Activated CD4-positive, CD25-positive, alpha-beta regulatory T cell treated with anti-CD3 and anti-CD28 coated beads, Interleukin-2, amount 50 U/mL, for 16 hours (primary cell): ENCODE results near the gene SLC6A17.

ENCODE experiments used
- DNase-seq: peaks from one replicate; pipeline ENCODE4 v3.0.0-alpha.2; 2020; ENCODE audit warnings: low read depth, low spot score

SLC6A17 gene

DNA sequence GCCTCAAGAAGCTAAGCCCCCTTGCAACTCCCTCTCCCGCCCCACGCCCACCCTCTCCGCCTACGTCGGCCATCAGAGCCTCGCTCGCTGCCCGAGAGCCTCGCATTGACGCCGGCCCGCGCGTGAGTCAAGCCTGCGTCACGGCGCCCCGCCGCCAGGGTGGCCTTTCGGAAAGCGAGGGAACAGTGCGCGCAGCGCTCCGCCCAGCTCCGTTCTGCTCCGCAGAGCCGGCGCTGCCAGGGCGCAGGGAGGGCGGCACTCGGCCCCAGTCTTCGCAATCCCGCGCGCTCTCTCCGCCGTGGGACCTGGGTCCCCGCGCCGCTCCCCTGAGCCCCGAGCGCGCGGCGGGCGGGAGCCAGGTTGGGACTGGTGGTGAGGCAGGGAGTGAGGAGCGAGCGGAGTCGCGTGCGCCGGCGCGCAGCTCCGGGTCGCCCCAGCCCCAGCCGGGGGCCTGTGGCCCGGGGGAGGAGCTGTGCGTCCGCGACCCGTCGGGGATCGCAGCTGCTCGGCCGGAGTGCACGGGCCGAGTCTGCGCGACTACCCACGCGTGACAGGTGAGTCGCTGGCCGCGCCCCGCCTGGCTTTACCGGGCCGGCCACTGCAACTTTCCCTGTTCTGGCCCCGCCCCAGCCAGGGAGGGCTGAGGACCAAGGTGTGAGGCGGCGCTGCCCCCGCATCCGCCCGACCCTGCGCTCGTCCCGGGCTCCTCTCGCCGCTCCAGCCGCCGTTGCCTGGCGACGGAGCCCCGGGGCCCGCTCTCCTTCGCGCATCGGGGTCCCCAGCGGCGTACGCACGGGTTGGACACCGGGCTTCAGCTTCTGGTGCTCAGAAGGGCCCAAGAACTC is at the start of gene SLC6A17:
Gene SLC6A17, plus strand, starts transcription at position 165 of the 845 bp plus-strand sequence. CDS start 16,436 bp downstream, outside the sequence.
- DNase-seq = no peak

DNA sequence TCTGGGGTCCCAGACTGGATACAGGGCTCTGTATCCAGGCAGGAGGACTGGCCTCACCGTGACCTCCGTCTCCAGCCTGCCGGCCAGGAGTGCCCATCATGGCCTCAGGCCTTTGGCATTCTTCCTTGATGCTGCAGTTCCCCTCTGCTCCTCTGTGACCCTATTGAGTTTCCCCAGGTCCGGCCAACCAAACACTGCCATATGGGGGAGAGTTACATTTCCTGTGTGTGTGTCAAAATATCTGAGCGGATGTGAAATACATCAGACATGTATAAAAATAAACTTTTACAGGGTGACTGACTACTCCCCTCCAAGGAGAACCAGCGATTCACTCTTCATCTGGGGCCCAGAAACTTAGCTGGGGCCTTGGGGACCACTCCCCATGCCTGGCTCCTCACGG is 48.2 kb upstream of the SLC6A17 start:
- DNase-seq = no peak

DNA sequence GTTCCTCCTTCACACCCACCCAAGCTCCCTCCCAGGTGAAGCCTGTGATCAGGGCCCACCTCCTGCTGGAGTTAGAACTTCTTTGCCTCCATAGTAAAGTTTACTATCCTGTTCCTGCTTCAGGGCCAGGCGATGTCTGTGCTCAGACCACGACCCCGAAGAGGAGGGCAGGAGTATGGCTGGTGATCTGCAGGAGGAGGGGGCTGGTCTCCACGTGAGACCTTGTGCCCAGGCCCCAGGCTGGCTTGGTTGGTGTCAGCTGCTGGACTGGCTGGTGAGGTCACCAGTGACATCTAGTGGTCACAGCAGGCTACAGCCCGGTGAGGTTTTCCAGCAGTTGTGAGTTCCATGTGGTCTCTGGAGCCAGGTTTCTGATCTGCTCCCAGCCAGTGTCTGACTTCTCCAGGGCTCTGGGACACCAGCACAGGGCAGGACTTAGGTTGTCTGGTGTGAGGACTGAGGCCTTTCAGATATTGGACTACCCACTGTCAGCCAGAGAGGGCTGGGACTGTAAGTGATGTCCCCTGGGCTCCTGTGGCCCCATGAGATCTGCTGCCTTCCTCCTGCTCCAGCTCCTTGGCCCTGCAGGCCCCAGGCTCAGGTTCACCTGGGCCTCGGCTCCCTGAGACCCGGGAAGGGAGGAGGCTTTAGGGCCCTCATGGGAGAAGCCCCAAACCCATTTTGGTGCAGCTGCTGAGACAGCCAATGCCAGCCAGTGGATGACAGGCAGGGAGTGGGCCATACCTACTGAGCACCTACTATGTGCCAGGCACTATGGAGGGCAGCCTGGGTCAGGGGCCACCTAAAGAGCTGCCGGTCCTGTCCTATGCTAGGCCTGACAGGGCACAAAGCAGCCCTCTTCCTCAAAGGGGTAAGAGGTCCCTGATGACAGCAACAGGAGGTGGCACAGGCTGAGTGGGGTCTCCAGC is 44.0 kb upstream of the SLC6A17 start:
- no peak for DNase-seq

DNA sequence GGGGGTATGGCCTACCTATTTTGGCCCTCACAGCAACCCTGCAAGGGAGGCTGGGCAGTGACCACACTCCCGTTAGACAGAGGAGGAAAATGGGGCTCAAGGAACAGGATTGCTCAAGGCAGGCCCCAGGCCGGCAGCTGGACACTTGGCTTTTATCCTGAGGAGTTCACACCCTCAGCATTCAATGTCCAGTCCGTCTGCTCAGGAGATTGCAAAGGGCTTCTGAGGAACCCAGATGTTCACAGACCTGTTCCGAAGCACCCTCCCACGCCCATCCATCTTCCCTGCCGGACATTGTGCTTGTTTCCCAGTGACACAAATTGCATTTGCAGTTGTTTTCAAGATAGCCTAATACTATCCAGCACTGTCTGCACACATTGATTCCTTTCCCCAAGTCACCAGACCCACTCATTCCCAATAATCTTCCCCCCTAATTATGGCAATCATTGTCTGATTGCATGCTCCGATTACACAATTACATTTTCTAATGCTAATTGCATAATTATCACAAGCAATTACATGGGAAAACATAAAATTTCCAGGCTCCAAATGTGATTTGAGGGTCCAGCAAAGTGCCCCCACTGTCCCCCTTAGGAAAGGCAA is 42.3 kb upstream of the SLC6A17 start:
- DNase-seq = no peak

DNA sequence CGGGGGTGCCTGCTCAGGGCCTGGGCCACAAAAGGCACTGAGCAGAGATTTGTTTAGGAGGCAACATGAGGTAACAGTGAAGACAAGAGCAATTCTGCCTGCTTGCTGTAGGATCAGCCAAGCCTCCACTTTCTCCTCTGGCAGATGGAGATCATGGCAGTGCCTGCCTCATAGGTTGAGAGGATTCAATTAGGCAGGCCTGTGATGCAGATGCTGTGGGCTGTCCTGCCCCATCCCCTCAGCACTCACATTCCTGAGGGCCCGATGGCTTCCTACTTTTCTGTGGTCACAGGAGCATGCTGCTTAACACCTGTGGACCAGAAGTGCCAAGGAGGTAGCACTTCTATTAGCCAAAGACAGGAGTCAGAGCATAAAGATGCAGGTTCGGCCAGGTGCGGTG is 39.2 kb upstream of the SLC6A17 start:
- no peak for DNase-seq

DNA sequence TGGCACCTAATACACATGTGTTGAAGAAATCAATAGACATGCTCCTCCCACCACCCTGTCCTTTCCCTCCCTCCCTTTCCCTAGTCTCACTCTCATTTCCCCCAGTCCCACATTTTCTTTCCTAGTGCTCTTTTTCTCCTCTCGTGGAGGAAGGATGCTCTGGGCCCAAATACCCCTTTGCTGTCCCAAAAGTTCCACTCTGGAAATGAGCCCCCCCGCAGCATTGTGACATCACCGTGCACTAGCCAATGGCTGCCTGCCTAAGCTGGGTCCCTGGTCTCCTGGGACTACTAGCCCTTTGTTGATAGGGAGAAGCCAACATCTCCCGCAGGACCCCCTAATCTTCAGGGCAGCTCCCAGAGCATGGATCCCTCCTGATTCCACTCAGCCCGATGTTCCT is 38.2 kb upstream of the SLC6A17 start, which contains the start of gene UBL4B:
Gene UBL4B, plus strand, starts transcription at position 301 of the 400 bp plus-strand sequence. Its CDS starts 92 bp downstream, at position 393.
- DNase-seq = no peak

DNA sequence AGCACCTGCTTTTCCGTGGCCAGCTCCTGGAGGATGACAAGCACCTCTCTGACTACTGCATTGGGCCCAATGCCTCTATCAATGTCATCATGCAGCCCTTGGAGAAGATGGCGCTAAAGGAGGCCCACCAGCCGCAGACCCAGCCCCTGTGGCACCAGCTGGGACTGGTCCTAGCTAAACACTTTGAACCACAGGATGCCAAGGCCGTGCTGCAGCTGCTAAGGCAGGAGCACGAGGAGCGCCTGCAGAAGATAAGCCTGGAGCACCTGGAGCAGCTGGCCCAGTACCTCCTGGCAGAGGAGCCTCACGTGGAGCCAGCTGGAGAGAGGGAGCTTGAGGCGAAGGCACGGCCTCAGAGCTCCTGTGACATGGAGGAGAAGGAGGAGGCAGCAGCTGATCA is 37.6 kb upstream of the SLC6A17 start:
- DNase-seq = no peak

DNA sequence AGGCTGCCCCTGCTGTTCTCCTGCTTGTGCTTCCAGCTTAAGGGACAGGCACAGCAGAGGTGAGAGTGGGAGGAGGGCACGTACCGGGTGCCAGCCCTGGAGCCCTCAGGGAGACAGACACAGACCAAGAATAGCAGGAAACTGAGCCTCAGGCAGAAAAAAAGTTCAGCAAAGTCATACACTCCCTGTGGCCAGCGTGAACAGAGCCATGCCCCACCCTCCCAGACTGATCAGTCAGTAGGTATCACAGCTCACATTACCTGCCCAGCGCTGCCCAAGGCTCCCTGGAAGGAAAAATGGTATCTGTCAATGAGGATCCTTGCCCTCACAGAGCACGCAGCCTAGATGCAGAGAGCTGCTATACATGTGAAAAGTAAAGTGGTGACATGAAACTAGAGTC is 36.7 kb upstream of the SLC6A17 start:
- DNase-seq = no peak

DNA sequence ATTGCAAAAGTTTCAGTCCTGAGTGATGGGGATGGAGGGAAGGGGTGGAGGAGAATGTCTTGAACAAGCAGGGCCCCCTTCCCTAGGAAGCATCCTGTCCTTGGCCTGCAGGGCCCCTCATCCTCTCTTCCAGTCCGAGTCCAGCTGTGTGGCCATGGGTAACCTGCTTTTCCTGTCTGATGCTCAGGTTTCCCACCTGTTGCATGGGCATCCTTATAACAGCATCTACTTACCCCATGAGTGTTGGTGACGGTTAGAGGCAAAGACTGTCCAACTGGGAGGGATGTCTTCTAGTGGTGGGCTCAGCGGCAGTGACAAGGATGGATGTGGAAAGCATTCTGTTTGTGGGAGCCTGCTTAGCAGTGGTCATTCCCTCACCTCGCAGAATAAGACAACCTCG is 36.1 kb upstream of the SLC6A17 start:
- DNase-seq = no peak

DNA sequence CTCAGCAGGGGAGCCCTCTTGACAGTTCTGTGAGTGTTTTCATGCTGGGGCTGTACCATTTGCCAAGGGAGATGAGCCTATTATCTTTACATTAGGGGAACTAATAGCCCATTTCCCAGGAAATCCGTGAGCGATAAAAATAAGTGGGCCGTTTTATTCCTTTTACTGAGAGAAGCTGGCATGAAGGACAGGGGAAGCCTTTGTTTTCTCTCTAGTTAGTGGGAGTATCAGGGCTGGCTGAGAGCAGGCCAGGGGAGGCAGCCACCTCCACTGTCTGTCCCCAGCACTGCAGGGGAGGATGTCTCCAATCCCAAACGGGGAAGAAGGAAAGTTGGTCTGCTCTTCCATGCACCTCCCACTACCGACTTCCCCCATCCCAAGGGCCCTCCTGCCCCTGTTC is 35.5 kb upstream of the SLC6A17 start:
- no peak for DNase-seq

DNA sequence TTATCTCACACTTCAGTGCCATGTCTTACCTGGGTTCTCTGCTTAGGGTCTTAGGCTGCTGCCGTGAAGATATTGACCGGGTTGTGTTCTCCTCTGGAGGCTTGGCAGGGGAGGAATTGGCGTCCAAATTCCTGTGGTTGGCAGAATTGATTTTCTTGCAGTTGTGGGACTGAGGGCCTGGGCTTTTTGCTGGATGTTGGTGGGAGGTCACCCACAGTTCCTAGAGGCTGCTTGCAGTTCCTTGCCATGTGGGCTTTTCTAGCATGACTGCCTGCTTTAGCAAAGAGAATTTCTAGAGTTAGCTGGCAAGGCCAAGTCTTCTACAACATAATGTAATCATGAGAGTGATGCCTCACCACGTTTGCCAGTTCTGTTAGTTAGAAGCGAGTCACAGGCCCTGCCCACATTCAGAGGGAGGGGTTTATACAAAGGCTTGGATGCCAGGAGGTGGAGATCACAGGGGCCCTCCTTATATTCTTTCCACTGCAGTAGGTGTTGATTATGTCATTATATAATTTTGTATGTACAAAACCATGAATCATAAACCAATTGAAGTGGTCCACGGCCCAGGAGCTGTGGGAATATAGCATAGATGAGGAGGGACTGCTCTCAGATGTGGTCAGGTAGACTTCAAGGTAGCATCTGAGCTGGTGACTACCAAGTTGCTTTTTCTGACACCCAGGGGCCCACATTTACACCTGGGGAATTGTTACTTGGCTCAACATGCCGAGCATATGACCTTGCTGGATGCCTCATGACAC is 31.5 kb upstream of the SLC6A17 start:
- DNase-seq = no peak

DNA sequence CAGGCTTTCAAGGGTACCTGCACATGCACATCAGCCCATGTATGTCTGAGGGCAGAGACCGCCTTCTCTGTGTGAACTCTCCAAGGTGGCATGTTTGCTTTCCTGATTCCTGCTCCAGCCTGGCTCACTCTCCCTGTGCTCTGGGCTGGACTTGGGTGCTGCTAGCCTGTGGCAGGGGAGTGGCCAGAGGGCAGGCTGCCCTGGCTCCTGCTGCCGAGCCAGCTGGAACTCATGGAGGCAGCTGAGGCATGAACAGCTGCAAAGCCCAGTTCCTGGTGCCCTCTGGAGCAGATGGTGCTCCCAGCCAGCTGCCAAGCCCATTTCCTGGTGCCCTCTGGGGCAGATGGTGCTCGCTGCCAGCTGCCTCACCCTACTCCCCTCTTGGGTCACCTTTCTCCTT is 30.5 kb upstream of the SLC6A17 start:
- no peak for DNase-seq

DNA sequence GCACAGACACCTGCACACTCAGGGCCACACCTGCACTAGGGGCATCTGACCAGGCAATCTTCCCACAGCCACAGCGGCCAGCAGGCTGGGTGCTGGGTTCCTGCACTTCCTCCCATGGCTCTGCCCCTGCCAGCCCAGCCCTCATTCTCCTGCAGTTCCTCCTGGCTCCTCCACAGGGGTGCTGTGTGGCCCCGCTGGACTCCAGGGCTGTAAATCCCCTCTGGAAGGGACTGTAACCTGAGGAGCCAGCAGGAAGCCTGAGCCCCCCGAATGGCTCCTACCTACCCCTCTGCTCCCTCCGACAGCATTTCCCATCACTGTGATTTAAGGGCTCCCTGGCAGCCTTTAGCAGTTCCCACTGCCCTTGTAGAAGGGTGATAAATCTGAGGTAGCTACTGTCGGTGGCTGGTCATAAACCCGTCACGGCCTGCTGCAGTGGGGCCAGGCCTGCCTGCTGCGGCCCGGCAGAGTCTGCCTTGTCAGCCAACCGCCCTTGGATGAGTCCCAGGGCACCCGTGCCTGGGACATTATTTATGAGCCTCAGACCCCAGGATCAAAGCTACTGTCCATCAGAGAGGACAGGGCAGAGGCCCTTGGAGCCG is 29.2 kb upstream of the SLC6A17 start:
- DNase-seq = no peak

DNA sequence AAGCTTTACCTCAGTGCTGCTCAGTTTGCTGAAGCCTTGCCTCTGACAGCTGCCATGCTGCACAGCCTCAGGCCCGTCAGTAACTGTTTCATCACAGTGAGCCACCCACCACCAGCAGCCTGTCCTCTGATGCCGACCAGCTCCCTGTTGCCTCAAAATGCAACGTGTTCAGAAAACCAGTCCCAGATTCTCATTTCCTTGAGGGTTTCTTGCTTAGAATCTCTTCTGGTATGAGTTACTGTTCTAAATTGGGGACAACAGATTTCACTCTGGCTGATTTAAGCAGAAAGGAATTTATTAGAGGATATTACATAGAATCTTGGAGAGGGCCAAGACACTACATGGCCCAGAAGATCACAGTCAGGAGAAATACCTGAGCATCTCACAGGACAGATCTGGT is 27.1 kb upstream of the SLC6A17 start:
- no peak for DNase-seq

DNA sequence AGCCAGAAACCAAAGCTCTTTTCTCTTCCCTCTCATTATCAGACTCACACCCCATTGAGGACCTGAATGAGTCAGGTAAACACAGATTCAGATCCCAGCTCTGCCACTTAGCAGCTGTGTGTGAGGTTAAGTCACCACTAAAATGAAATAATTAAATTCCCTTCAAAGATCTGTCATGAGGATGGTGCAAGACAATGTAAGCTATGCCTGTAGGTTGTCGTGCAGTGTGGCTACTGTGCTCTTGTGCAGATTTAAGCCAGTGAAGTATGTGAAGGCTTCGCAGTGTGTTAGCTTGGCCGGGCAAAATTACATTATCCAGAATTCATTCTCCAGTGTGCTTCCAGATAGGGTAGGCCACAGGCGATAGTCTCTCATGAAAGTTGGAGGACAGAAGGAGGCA is 24.5 kb upstream of the SLC6A17 start:
- DNase-seq = no peak

DNA sequence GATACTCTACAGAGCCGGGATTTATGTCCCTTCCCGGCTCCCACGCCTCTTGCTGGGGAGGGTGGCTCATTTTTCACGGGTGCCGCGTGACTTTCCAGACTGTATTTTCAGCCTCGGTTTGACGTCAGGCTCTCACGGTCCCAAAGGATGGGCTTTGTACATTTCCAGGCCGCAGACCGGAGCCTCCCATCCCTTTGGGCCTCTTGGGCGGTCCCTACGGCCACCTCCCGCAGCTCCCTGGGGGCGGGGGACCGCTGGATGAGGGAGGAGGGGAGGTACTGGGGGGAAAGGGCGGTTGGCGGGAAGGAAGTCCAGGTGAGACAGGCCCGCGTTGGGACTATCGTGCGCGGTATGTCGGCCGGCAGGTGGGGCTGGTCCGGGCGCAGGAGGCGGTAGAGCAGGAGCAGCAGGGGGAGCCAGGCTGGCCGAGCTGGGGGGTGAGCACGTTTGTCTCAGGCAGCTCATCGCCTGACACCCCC is 20.1 kb upstream of the SLC6A17 start:
- no peak for DNase-seq

DNA sequence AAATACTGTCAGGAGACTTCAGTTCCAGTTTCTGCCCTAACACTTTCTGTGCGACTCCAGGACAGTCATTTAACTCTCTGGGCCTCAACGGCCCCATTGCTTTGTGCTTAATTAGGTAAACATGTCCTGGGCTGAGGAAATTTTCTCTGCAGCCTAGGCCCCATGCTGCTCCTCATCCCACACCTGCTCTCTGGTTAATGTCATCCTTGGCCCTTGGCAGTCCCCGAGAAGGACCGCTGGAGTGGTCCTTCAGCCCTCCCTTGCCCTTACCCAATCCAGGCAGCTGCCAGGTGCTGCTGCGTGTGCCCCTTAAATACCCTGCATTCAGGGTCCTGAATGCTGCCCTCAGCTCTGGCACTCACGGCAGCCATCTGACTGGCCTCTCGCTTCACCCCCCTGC is 19.3 kb upstream of the SLC6A17 start:
- no peak for DNase-seq

DNA sequence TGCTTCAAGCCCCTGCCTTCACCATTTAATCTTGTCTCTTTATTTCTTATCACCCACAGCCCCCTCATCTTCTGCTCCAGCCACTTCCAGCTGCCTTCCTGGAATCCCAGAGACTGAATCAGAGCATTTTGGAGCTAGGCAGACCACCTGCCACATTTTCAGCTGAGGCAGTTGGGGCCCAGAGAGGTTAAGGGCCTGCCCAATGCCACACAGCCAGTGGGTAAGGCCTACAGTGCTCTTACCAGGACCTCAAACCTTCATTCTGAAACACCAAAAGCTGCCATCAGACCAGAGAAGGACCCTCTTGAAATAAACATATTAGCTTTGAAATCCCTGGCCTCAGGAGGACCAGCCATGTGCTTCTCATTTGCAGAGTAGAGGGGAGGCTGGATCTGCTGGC is 17.6 kb upstream of the SLC6A17 start:
- no peak for DNase-seq

DNA sequence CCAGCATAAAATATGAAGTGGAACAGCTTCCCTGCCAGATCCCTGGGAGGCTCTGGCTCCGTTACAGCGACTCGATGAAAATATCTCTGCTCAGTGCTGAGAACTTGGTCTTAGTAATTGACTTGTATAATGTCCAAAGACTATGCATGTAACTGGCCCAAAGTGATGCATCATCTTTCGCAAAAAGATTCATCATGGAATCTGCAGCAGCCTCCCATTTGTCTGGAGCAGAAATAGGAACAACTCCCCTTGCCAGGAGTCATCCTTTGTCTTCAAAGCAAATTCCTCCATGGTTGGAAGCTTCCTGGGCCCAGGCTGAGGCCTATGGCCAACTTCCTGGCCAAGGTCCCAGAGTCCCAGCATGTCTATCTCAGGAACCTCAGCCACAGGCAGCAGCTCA is 16.9 kb upstream of the SLC6A17 start:
- no peak for DNase-seq

DNA sequence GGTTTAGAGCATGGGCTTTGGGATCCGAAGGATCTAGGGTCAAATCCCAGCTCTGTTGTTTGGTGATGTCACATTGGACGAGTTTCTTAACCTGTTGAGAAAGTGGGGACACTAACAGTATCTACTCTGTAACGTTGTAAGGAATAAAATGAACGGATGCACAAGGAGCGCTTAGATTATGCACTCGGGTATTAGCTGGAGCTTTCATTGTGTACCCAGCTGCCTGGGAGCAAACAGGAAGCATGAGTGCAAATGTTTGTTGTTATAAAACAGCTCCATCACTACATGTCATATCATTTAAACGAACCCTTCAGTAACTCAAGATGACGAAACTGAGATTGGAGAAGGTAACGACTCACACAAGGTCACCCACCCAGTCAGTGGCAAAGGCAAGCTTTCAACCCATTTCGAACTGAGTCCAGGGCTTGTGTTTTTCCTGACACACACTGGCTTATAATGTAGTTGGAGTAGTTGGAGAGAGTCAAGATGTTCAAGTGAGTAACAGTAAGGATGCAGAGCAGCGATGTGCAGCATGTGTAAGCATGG is 16.2 kb upstream of the SLC6A17 start:
- no peak for DNase-seq

DNA sequence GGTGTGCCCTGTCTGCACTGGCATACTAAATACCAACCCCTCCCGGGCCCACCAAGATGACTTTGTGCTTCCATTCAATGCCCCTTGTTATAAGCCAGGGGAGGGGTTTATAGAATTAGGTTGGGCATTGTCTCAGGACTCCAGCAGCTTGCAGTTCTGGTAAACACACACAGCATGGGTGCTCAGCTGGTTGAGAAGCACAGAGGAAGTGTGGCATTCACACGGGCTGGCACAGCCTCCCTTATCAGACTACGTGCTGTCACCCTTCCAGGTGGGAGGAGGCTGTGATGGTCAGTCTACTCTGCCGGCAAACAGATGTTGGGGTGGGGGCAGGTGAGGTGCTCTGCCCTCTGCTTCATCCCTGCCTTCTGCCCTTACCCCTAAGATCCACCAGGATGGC is 15.0 kb upstream of the SLC6A17 start:
- no peak for DNase-seq
